GM12873 (cell line): Measurements from ENCODE around the gene MBOAT2.

Source experiments
- CTCF ChIP-seq: IDR thresholded peaks from 2 replicates; pipeline ENCODE4 v1.5.1; 2012; ENCODE audit warnings: low read depth, mild to moderate bottlenecking, moderate library complexity, low read length, control low read depth; ENCODE audit not compliant: insufficient read depth; ENCODE audit errors: missing control alignments

MBOAT2 gene

GRCh38 chr2:8893474-8893873 lies 110.0 kb downstream of the MBOAT2 start:
- TF ChIP-seq CTCF: no peak

GRCh38 chr2:8892111-8892510 lies 111.4 kb downstream of the MBOAT2 start:
- TF ChIP-seq CTCF: no peak

GRCh38 chr2:8889978-8890377 lies 113.5 kb downstream of the MBOAT2 start:
- TF ChIP-seq CTCF: no peak

GRCh38 chr2:8888963-8889362 lies 114.5 kb downstream of the MBOAT2 start:
- TF ChIP-seq CTCF: no peak

- TF ChIP-seq CTCF: no peak
These were observed 116.6 kb downstream of the MBOAT2 start for GRCh38 chr2:8886876-8887275.

- TF ChIP-seq CTCF: no peak
These were observed 117.3 kb downstream of the MBOAT2 start for GRCh38 chr2:8886202-8886518.

GRCh38 chr2:8885449-8886201 lies 117.9 kb downstream of the MBOAT2 start:
- no peak for TF ChIP-seq CTCF
